GM19193 (cell line): ENCODE results near the gene DCHS2.

Source experiments
- POLR2A ChIP-seq: IDR thresholded peaks from 4 replicates; pipeline ENCODE4 v1.6.1; 2011; ENCODE audit not compliant: insufficient read depth, insufficient read length; ENCODE audit errors: extremely low read depth

DCHS2 gene

GRCh38 chr4:154208424-154208823 is 283.2 kb downstream of the DCHS2 start:
- no peak for TF ChIP-seq POLR2A

- TF ChIP-seq POLR2A, result no peak
These were observed 286.1 kb downstream of the DCHS2 start for GRCh38 chr4:154205471-154205870.

- no peak for TF ChIP-seq POLR2A
These were observed 296.9 kb downstream of the DCHS2 start for GRCh38 chr4:154194649-154195048.

DNA sequence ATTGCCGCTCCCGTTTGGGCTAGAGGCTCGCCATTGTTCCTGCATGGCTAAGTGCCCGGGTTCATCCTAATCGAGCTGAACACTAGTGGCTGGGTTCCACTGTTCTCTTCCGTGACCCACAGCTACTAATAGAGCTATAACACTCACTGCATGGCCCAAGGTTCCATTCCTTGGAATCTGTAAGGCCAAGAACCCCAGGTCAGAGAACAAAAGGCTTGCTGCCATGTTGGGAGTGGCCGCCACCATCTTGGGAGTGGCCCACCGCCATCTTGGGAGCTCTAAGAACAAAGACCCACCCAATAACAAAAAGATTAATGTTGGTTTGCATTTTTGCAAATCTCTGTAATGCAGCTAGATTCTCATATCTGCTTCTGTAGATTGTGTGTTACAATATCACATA is 299.0 kb downstream of the DCHS2 start:
- no peak for TF ChIP-seq POLR2A

DNA sequence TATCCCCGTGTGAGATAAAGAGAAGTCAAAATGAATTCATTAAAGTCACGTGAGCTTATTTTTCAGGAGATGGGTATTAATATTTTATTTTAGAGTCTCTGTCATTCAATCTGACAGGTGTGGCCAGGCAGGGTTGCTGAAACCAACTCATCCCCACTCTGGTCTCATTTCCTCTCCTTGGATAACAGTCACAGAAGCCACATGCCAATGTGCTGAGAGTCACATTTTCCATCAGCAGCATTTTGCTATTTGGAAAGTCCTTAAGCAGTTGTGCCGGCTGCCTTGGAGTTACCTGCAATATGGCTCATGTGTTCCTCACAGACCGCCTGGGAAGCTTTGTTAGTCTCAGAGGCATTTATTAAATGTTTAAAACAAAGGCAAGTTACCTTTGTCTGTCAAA is 302.3 kb downstream of the DCHS2 start:
- TF ChIP-seq POLR2A, result no peak

DNA sequence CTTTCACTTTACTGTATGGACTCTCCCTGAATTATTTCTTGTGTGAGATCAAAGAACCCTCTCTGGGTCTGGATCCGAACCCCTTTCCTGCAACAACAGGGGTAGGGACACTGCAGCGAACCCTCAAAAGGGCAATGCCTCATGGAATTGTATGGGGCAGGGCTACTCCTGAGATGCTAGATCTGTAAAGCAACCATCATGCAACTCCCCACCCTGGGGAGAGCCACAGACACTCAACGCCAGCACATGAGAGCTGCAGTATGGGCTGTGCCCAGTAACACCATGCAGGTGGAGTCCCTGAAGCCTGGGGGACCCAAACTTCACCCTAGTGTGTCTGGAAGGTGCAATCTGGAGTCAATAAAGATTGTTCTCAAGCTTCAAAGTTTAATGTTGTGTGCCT is 304.7 kb downstream of the DCHS2 start:
- TF ChIP-seq POLR2A, result no peak

- TF ChIP-seq POLR2A, result no peak
These were observed 305.6 kb downstream of the DCHS2 start for GRCh38 chr4:154186035-154186434.

GRCh38 chr4:154184238-154184637 is 307.4 kb downstream of the DCHS2 start:
- TF ChIP-seq POLR2A, result no peak

DNA sequence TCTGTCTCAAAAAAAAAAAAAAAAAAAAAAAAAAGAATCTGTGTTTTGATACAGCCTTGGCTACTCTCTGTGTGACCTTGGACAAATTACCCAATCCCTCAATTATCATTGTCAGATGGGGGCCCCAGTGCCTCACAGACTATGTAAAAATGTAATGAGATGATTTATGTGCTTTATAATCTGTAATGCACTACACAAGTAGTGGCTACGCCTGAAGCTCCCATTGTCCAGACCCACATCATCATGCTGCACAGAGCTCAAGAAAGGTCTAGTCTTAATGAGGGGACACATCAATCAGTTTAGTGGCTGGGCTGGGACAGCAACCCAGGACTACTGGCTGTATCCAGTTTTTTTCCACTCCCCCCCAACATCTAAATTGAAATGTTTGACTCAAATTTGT is 308.3 kb downstream of the DCHS2 start:
- TF ChIP-seq POLR2A, result no peak
